Ascending aorta (tissue), 2 donors: ENCODE measurements around the gene AGO3. TPM values are rescaled to one million over a fixed set of nuclear protein-coding genes. Genes with fewer than 3 reads are reported as not detected.
A peak's percentile ranks its signal among the peaks of the same experiment; 100 is the strongest.

Experiments
- DNase-seq, 2 donors: peaks; one replicate each; pipeline ENCODE4 v3.0.0-alpha.2; 2019; ENCODE audit warnings: low spot score in 2 of 2
- H3K27ac ChIP-seq, 2 donors: fragments of 200-600 bp; sonication (generic); one replicate each; pipeline ENCODE4 v1.5.1; 2016 to 2017; ENCODE audit warnings: mild to moderate bottlenecking in 1 of 2
- H3K27me3 ChIP-seq: fragments of 200-600 bp; sonication (generic); one replicate; pipeline ENCODE4 v1.5.1; 2017
- H3K36me3 ChIP-seq, 2 donors: fragments of 200-600 bp; sonication (generic); one replicate each; pipeline ENCODE4 v1.5.1; 2016
- H3K4me1 ChIP-seq, 2 donors: fragments of 200-600 bp; sonication (generic); one replicate each; pipeline ENCODE4 v1.5.1; 2016 to 2017; ENCODE audit warnings: mild to moderate bottlenecking in 1 of 2
- H3K4me3 ChIP-seq, 2 donors: fragments of 200-600 bp; sonication (generic); one replicate each; pipeline ENCODE4 v1.5.1; 2016 to 2017; ENCODE audit warnings: mild to moderate bottlenecking in 1 of 2
- H3K9me3 ChIP-seq, 2 donors: fragments of 200-600 bp; sonication (generic); one replicate each; pipeline ENCODE4 v1.5.1; 2016
- intact Hi-C: fragments of 100-400 bp; cut with DNase I; formaldehyde crosslinking; loops from one replicate; pipeline ENCODE4 v1.15.1; 2023
- total RNA-seq: library from RNA; depleted of rRNA; stranded (reverse); fragments of >200 nt; gene quantifications from one replicate; pipeline ENCODE4 v1.1.0, GENCODE V29; 2016
- TF ChIP-seq, protein P1 (sequence below), 3 experiments: fragments of 200-600 bp in 2 of 3; fragments of 450-650 bp in 1 of 3; sonication (generic) in 2 of 3; IDR thresholded peaks; one replicate each; pipeline ENCODE4 v1.5.1; 2016 to 2019; ENCODE audit warnings: antibody characterized with exemption in 3 of 3, mild to moderate bottlenecking in 1 of 3, moderate library complexity in 1 of 3

The AGO3 gene
- total RNA-seq, 1 donor from 2014 or later = 19.7 TPM

DNA sequence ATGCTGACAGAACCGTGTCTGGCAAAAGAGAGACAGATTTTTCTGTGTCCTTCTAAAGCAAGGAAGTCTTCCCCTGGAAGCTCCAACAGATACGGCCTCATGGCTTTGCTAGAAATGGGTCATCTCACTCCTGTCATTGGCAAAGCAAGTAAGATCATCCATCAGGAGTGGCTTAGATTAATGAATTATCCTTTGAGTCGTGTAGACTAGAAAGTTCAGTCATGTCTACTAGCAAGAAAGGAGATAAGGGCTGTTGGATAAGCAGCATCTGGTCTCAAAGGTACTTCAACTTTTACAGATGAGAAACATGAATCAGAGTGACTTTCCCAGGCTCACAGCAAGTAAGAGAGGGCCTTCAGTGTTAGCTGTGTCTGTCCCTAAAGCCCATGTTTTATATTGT lies 3.4 kb upstream of the AGO3 start:
- H3K36me3 ChIP-seq = no peaks in the 10 kb centered on the region
- H3K4me1 ChIP-seq = peaks cover 0 to 8% of the 10 kb centered on the region in 2 donors
- no peak overlapping the region for H3K4me3 ChIP-seq
- no peak for DNase-seq
- TF ChIP-seq, protein P1, sequence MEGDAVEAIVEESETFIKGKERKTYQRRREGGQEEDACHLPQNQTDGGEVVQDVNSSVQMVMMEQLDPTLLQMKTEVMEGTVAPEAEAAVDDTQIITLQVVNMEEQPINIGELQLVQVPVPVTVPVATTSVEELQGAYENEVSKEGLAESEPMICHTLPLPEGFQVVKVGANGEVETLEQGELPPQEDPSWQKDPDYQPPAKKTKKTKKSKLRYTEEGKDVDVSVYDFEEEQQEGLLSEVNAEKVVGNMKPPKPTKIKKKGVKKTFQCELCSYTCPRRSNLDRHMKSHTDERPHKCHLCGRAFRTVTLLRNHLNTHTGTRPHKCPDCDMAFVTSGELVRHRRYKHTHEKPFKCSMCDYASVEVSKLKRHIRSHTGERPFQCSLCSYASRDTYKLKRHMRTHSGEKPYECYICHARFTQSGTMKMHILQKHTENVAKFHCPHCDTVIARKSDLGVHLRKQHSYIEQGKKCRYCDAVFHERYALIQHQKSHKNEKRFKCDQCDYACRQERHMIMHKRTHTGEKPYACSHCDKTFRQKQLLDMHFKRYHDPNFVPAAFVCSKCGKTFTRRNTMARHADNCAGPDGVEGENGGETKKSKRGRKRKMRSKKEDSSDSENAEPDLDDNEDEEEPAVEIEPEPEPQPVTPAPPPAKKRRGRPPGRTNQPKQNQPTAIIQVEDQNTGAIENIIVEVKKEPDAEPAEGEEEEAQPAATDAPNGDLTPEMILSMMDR (IDR thresholded peaks at IDR 0.05) = no peak
- no peaks in the 10 kb centered on the region for H3K27me3 ChIP-seq
- intact Hi-C loops = no loop called here
- H3K9me3 ChIP-seq = no peaks in the 10 kb centered on the region
- H3K27ac ChIP-seq = no peak overlapping the region

GRCh38 chr1:35929730-35930592 lies 944 bp upstream of the AGO3 start:
- peak in 1 of 2 donors; percentile 74 for DNase-seq
- TF ChIP-seq, protein P1 (IDR thresholded peaks at IDR 0.05) = no peak
- peak overlapping the region; percentile 98 to 99 for H3K27ac ChIP-seq
- H3K4me1 ChIP-seq = peaks cover 0 to 8% of the 10 kb centered on the region in 2 donors
- peak overlapping the region; percentile 86 to 90 for H3K4me3 ChIP-seq
- no peaks in the 10 kb centered on the region for H3K9me3 ChIP-seq
- H3K36me3 ChIP-seq = no peaks in the 10 kb centered on the region
- intact Hi-C loops = loop anchor here (2.0 to 10.0 kb wide), 3 partner anchors 155 to 457 kb away; partner anchors contain the start of genes ADPRS, C1orf216 and TEKT2
- H3K27me3 ChIP-seq = no peaks in the 10 kb centered on the region

- Histone ChIP-seq H3K27ac (peak overlapping the region; percentile 98 to 99), H3K27me3 (no peaks in the 10 kb centered on the region), H3K4me3 (peak overlapping the region; percentile 86 to 90), H3K36me3 (no peaks in the 10 kb centered on the region), H3K9me3 (no peaks in the 10 kb centered on the region), H3K4me1 (peaks cover 0 to 17% of the 10 kb centered on the region in 2 donors)
- TF ChIP-seq, protein P1 (IDR thresholded peaks at IDR 0.05) = no peak
- no peak for DNase-seq
- intact Hi-C loops = loop anchor here (1.0 to 10.0 kb wide), 4 partner anchors 48 to 455 kb away; partner anchors contain the start of genes ADPRS, AGO1, C1orf216 and TEKT2
Measured at GRCh38 chr1:35931446-35932157, 697 bp downstream of the AGO3 start.

GRCh38 chr1:35932158-35932636 lies 1.3 kb downstream of the AGO3 start:
- Histone ChIP-seq H3K36me3 (no peaks in the 10 kb centered on the region), H3K4me3 (peak overlapping the region; percentile 86 to 90), H3K27me3 (no peaks in the 10 kb centered on the region), H3K9me3 (no peaks in the 10 kb centered on the region), H3K27ac (peak overlapping the region in 1 of 2 donors; percentile 98), H3K4me1 (peaks cover 0 to 17% of the 10 kb centered on the region in 2 donors)
- intact Hi-C loops = loop anchor here (5.0 to 10.0 kb wide), 2 partner anchors 153 to 215 kb away; partner anchors contain the start of genes ADPRS, C1orf216 and TEKT2
- DNase-seq = no peak
- TF ChIP-seq, protein P1 (IDR thresholded peaks at IDR 0.05) = no peak

DNA sequence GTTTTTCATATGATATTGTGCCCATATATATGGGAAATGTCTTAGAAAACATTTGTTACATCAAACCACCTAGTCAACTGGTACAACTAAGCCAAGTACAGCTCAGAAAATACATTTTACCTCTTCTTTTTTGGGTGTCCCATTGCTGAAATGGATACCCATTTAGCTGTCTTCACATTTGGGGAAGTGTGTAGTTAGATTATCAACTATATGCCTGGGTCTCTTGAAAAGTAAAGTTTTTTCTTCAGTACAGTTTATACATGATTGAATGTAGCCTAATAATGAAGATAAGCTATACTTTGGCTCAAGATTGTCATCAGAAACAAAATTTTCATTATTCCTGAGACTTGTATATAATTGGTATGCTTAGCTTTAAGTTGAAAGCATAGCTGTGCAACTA lies 2.0 kb downstream of the AGO3 start:
- TF ChIP-seq, protein P1 (IDR thresholded peaks at IDR 0.05) = no peak
- no peak for DNase-seq
- no peaks in the 10 kb centered on the region for H3K36me3 ChIP-seq
- no peaks in the 10 kb centered on the region for H3K9me3 ChIP-seq
- H3K27ac ChIP-seq = no peak overlapping the region
- intact Hi-C loops = loop anchor here (5.0 to 10.0 kb wide), 2 partner anchors 152 to 216 kb away; partner anchors contain the start of genes ADPRS, C1orf216 and TEKT2
- H3K27me3 ChIP-seq = no peaks in the 10 kb centered on the region
- no peak overlapping the region for H3K4me3 ChIP-seq
- peaks cover 0 to 17% of the 10 kb centered on the region in 2 donors for H3K4me1 ChIP-seq
